ENCODE data around the gene MAN1B1. TPM values are rescaled to one million over a fixed set of nuclear protein-coding genes. Genes with fewer than 3 reads are reported as not detected.
A peak's percentile ranks its signal among the peaks of the same experiment; 100 is the strongest.

MAN1B1 gene
- 67.6 and 71.4 TPM in 2 replicates for total RNA-seq

GRCh38 chr9:137086531-137087408 lies at the start of gene MAN1B1:
MAN1B1 (plus strand) TSS chr9:137086985; CDS start chr9:137087000, 15 bp downstream.
- peak; percentile 96 for DNase-seq (ENCODE audit: low read depth)

GRCh38 chr9:137037035-137037434 lies 49.8 kb upstream of the MAN1B1 start:
- DNase-seq (ENCODE audit: low read depth) = no peak

- no peak for DNase-seq (ENCODE audit: low read depth)
Measured at GRCh38 chr9:137037483-137037882, 49.3 kb upstream of the MAN1B1 start.

- DNase-seq (ENCODE audit: low read depth) = no peak
Measured at GRCh38 chr9:137038916-137039315, 47.9 kb upstream of the MAN1B1 start.

- DNase-seq (ENCODE audit: low read depth) = no peak
Measured at GRCh38 chr9:137039611-137040366, 47.0 kb upstream of the MAN1B1 start.

GRCh38 chr9:137040568-137040967 lies 46.2 kb upstream of the MAN1B1 start:
- DNase-seq (ENCODE audit: low read depth) = no peak

GRCh38 chr9:137041124-137041523 lies 45.7 kb upstream of the MAN1B1 start:
- DNase-seq (ENCODE audit: low read depth) = no peak

- DNase-seq (ENCODE audit: low read depth) = no peak
Measured at GRCh38 chr9:137042751-137043727, 43.7 kb upstream of the MAN1B1 start.

GRCh38 chr9:137044037-137044436 lies 42.7 kb upstream of the MAN1B1 start:
- DNase-seq (ENCODE audit: low read depth) = no peak

GRCh38 chr9:137044502-137045177 lies 42.1 kb upstream of the MAN1B1 start:
- DNase-seq (ENCODE audit: low read depth) = peak; percentile 42

GRCh38 chr9:137045294-137046087 lies 41.3 kb upstream of the MAN1B1 start:
- no peak for DNase-seq (ENCODE audit: low read depth)

GRCh38 chr9:137046088-137046787 lies 40.5 kb upstream of the MAN1B1 start, which contains the start of gene NPDC1:
NPDC1 (minus strand) TSS chr9:137046177; CDS start chr9:137045989, 188 bp downstream.
- peak; percentile 51 for DNase-seq (ENCODE audit: low read depth)

- no peak for DNase-seq (ENCODE audit: low read depth)
Measured at GRCh38 chr9:137048655-137049543, 37.9 kb upstream of the MAN1B1 start.

GRCh38 chr9:137049544-137050449 lies 37.0 kb upstream of the MAN1B1 start:
- no peak for DNase-seq (ENCODE audit: low read depth)

- no peak for DNase-seq (ENCODE audit: low read depth)
Measured at GRCh38 chr9:137050570-137050969, 36.2 kb upstream of the MAN1B1 start.

GRCh38 chr9:137051145-137051724 lies 35.5 kb upstream of the MAN1B1 start:
- DNase-seq (ENCODE audit: low read depth) = no peak

GRCh38 chr9:137052293-137052692 lies 34.5 kb upstream of the MAN1B1 start:
- DNase-seq (ENCODE audit: low read depth) = no peak
